Heart left ventricle (tissue), 16 donors: ENCODE data around the gene CD63. TPM values are rescaled to one million over a fixed set of nuclear protein-coding genes. Genes with fewer than 3 reads are reported as not detected.

Experiments used
- ATAC-seq, 4 donors: fragments of 200-7000 bp; cut with Tn5 transposase; one replicate each; pipeline ENCODE4 v1.9.1; 2020 to 2022; ENCODE audit warnings: moderate library complexity in 4 of 4, mild to moderate bottlenecking in 3 of 4, moderate number of reproducible peaks in 1 of 4
- DNase-seq, 5 donors: peaks; one replicate each; pipeline ENCODE4 v3.0.0-alpha.2; 2020
- H3K27ac ChIP-seq, 12 donors: fragments of 200-600 bp; sonication (generic) in 4 of 12; one replicate each; pipeline versions ENCODE4 v1.5.0 to v1.8.0; 2016 to 2022; ENCODE audit warnings: mild to moderate bottlenecking in 2 of 12
- H3K27me3 ChIP-seq, 9 donors: fragments of 200-600 bp; sonication (generic) in 2 of 9; one replicate each; pipeline versions ENCODE4 v1.5.1 to v1.8.0; 2016 to 2022; ENCODE audit warnings: mild to moderate bottlenecking in 3 of 9
- H3K36me3 ChIP-seq, 9 donors: fragments of 200-600 bp; sonication (generic) in 2 of 9; one replicate each; pipeline versions ENCODE4 v1.5.0 to v1.8.0; 2018 to 2022; ENCODE audit warnings: mild to moderate bottlenecking in 2 of 9
- H3K4me1 ChIP-seq, 12 donors: fragments of 200-600 bp; sonication (generic) in 4 of 12; one replicate each; pipeline versions ENCODE4 v1.5.0 to v1.8.0; 2016 to 2022; ENCODE audit warnings: mild to moderate bottlenecking in 3 of 12
- H3K4me3 ChIP-seq, 12 donors: fragments of 200-600 bp; sonication (generic) in 4 of 12; one replicate each; pipeline versions ENCODE4 v1.5.0 to v1.8.0; 2017 to 2022; ENCODE audit warnings: mild to moderate bottlenecking in 9 of 12, moderate library complexity in 4 of 12
- H3K9me3 ChIP-seq, 12 donors: fragments of 200-600 bp; sonication (generic) in 4 of 12; one replicate each; pipeline versions ENCODE4 v1.5.0 to v1.8.0; 2016 to 2022; ENCODE audit warnings: mild to moderate bottlenecking in 1 of 12
- CTCF ChIP-seq, 12 donors: fragments of 200-600 bp; sonication (generic) in 4 of 12; IDR thresholded peaks; one replicate each; pipeline versions ENCODE4 v1.5.0 to v1.8.0; 2018 to 2022; ENCODE audit warnings: antibody characterized with exemption in 12 of 12, mild to moderate bottlenecking in 5 of 12
- POLR2A ChIP-seq, 2 donors: fragments of 450-650 bp; IDR thresholded peaks; one replicate each; pipeline ENCODE4 v1.6.1; 2017; ENCODE audit warnings: antibody characterized with exemption in 2 of 2, mild to moderate bottlenecking in 2 of 2, moderate library complexity in 2 of 2
- WGBS, 4 donors: extraction: QIAGEN DNeasy Blood & Tissue Kit in 2 of 4; methylation state at CpG; one replicate each; pipeline versions ENCODE4 v1.1.5 to v1.1.7; 2013 to 2018; 5-methylcytosine and 5-hydroxymethylcytosine counted together
- intact Hi-C, 10 donors: fragments of 100-400 bp; cut with DNase I; formaldehyde crosslinking; loops; one replicate each; pipeline versions ENCODE4 v1.11.1 to v1.14.2; 2022
- polyA plus RNA-seq, 2 donors: library from polyadenylated mRNA; stranded (reverse); fragments of 200-250 nt; gene quantifications; one replicate each; pipeline ENCODE4 v1.2.3, GENCODE V29; 2013
- total RNA-seq, 9 donors: library from RNA; depleted of rRNA in 2 of 9; stranded (reverse); fragments of >200 nt in 2 of 9; fragmentation: NEBNext Ultra II Directional in 3 of 9; extraction: Animal tissue kit (Norgen Biotek cat#: 25700) in 3 of 9; gene quantifications; one replicate each; pipeline versions ENCODE4 v1.1.0 to v1.2.4, GENCODE V29; 2016 to 2023
- donor health status: ischemic (EF 13 %, LVEDD 7.1; RV severe dilation, severe dysfunction).
- donor health status: healthy with polysubstance abuse.
- donor health status: DM: no; HTN: yes; CAD: no.
- donor health status: DM: no; HTN: no; CAD: no.
- donor health status: ischemic (EF 25% LVEDD 6.9; RV normal size, moderate dysfunction).
- donor health status: ischemic (EF 25% LVEDD 5.7; RV mildly dilated, moderate dysfunction).
- donor health status: healthy.
- donor health status: DM: yes; HTN: yes; CAD: no.
- donor health status: ischemic (EF 35%, LVEDD 5.7; RV mildly dilated, moderate dysfunction).
- donor health status: nonischemic (EF 11% LVEDD 7.7; RV severe dilation, severe dysfunction).
- donor health status: DM: yes; HTN: yes; CAD: no.
- donor health status: PGD.
- donor health status: ischemic (EF 29% LVEDD 5.4; RV normal size, mild dysfunction).
- donor health status: nonischemic (EF 23%, LVEDD 6.1; RV moderate dilation, normal function).

The CD63 gene
- total and polyA plus RNA-seq, 11 donors = 475 to 2,790 (median 865) TPM

DNA sequence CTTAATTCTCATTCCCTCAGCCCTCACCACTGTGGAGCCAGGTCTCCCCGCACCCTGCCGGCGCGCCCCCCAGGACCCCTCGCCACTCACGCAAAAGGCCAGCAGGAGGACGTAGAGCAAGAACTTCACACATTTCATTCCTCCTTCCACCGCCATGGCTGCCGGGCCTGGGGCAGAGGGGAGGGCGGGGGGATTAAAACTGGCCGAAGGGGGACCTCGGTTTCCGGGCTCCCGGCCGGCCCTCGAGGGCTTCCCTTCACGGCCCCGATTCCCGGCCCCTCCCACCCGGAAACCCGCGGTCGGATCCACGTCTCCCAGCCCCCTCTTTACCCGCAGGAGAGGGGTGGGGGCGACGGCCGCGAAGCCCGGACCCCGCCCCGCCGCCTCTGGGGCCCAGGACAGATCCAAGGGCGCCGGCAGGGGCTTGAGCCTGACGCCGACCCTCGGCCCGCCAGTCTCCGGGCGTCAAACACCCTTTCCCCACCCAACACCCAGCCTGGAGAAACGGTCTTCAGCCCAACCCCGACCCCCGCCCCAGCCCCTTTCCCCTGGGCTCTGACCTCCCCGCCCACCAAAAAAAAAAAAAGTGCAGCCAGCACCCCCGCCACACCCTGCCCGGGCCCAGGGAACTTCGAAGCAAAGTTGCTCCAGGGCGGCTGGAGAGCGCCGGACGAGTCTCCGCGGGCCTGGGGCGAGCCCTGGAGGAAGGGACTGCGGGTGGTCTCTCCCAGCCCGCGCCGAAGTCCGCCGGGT is 447 bp downstream of the CD63 start:
- TF ChIP-seq POLR2A (IDR thresholded peaks at IDR 0.05) (no peak), CTCF (IDR thresholded peaks at IDR 0.05) (no peak)
- Histone ChIP-seq H3K9me3 (no peaks in the 10 kb centered on the region), H3K27ac (peak overlapping the region; percentile 97 to 100 (median 99)), H3K27me3 (no peaks in the 10 kb centered on the region), H3K36me3 (peaks cover 0 to 42% (median 36%) of the 10 kb centered on the region in 9 donors), H3K4me3 (peak overlapping the region; percentile 64 to 96 (median 86)), H3K4me1 (peaks cover 10 to 64% (median 53%) of the 10 kb centered on the region in 12 donors)
- WGBS, 4 donors = 0 to 1% (median 1%) methylated on average over 40 to 61 of the region's 61 CpGs
- DNase-seq (peak; percentile 88 to 90 (median 90)), ATAC-seq (peak; percentile 12 to 54 (median 46))
- intact Hi-C loops = loop anchor here in 2 of 10 donors (2.0 kb wide), 2 partner anchors 20 to 48 kb away; a partner anchor contains a TSS

- intact Hi-C loops = loop anchor here in 2 of 10 donors (2.0 kb wide), 2 partner anchors 19 to 47 kb away; a partner anchor contains a TSS
- WGBS, 4 donors = 4 to 14% (median 8%) methylated on average over 9 of the region's 9 CpGs
Observed at GRCh38 chr12:55727643-55728185, 1.1 kb downstream of the CD63 start.

GRCh38 chr12:55726971-55727370 is 1.8 kb downstream of the CD63 start:
- TF ChIP-seq CTCF (IDR thresholded peaks at IDR 0.05) (no peak), POLR2A (IDR thresholded peaks at IDR 0.05) (no peak)
- intact Hi-C loops = no loop called here
- peak in 2 of 5 donors; percentile 34 to 43 for DNase-seq

More at GRCh38 chr12:55727643-55728185, 1.1 kb downstream of the CD63 start:
- Histone ChIP-seq H3K27me3 (no peaks in the 10 kb centered on the region), H3K27ac (peak overlapping the region; percentile 97 to 100 (median 99)), H3K9me3 (no peaks in the 10 kb centered on the region), H3K36me3 (peaks cover 0 to 48% (median 36%) of the 10 kb centered on the region in 9 donors), H3K4me3 (peak overlapping the region; percentile 64 to 96 (median 86)), H3K4me1 (peaks cover 10 to 70% (median 56%) of the 10 kb centered on the region in 12 donors)
- ATAC-seq = peak in 3 of 4 donors; percentile 2 to 4 (median 3)
- no peak for TF ChIP-seq POLR2A (IDR thresholded peaks at IDR 0.05)
- TF ChIP-seq CTCF (IDR thresholded peaks at IDR 0.05) = no peak
- peak in 4 of 5 donors; percentile 62 to 74 (median 69) for DNase-seq

GRCh38 chr12:55725556-55725955 is 3.3 kb downstream of the CD63 start:
- Histone ChIP-seq H3K36me3 (peaks cover 0 to 49% (median 36%) of the 10 kb centered on the region in 9 donors), H3K4me3 (no peak overlapping the region), H3K27ac (peak overlapping the region in 3 of 12 donors; percentile 3 to 99 (median 27)), H3K9me3 (no peaks in the 10 kb centered on the region), H3K27me3 (no peaks in the 10 kb centered on the region), H3K4me1 (peaks cover 10 to 80% (median 64%) of the 10 kb centered on the region in 12 donors)
- intact Hi-C loops = no loop called here
- no peak for ATAC-seq
- no peak for TF ChIP-seq CTCF (IDR thresholded peaks at IDR 0.05)
- TF ChIP-seq POLR2A (IDR thresholded peaks at IDR 0.05) = no peak
- peak in 1 of 5 donors; percentile 24 for DNase-seq
- 38 to 46% (median 43%) methylated on average over 3 of the region's 3 CpGs for WGBS, 4 donors

More at GRCh38 chr12:55726971-55727370, 1.8 kb downstream of the CD63 start:
- WGBS, 4 donors = 41 to 47% (median 43%) methylated on average over 7 to 10 of the region's 10 CpGs
- peaks cover 0 to 49% (median 36%) of the 10 kb centered on the region in 9 donors for H3K36me3 ChIP-seq
- H3K9me3 ChIP-seq = no peaks in the 10 kb centered on the region
- no peak for ATAC-seq
- H3K4me1 ChIP-seq = peaks cover 10 to 71% (median 56%) of the 10 kb centered on the region in 12 donors
- peak overlapping the region; percentile 97 to 100 (median 99) for H3K27ac ChIP-seq
- H3K27me3 ChIP-seq = no peaks in the 10 kb centered on the region
- peak overlapping the region in 11 of 12 donors; percentile 64 to 96 (median 85) for H3K4me3 ChIP-seq
